Measurements from ENCODE around the gene MINDY1. TPM values are rescaled to one million over a fixed set of nuclear protein-coding genes. Genes with fewer than 3 reads are reported as not detected.

Gene MINDY1
- total and polyA plus RNA-seq, 7 experiments from 2014 or later: 12.8 to 53.4 (median 29.9) TPM

DNA sequence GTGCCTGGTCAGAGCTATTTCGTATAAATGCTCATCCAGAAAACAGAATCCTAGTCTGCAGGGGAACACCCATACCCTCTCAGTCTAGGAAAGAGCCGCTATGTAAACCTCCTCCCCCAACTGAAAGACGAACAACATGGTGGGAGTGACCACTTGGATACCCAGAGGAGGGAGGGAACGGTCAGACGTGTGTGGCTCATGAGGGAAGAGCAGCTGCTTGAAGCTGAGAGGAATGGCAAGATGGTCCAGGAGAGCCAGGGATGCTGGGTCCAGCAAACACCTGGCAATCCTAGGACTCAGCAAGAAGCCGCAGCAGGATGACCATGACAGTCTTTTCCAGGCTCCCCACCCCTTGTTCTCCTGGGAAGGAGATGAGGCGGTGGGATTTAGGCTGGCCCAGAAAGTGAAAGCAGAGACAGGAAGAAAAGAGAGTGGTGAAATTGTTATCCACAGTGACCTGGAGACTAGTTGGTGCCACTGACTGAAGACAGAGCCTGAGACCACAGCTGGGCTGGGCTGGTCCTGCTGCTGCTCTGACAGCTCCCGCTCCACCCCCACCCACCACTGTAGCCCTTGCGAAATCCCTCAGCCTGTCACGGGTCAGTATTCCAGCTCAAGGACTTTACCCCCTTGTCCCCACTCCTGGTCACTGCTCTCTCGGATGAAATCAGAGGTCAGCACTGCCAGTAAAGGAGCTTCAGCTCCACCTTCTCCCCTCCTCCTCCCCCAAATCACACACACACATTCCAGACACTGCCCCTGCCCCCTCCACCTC lies 35.7 kb downstream of the MINDY1 start:
- intact Hi-C loops (cut with micrococcal nuclease): loop anchor here (10.0 kb wide), 2 partner anchors 406 to 486 kb away; partner anchors contain the start of gene TARS2 (in 1 of the 2)
- CTCF ChIA-PET: interaction anchor here (0.7 to 1.1 kb wide), 3 partner anchors 13 to 104 kb away, joined by 3 read pairs; no protein-coding TSS in a partner anchor
- Mint-ChIP-seq H3K27me3 (no peaks in the 10 kb centered on the region), H3K9me3 (no peaks in the 10 kb centered on the region), H3K4me1 (peaks cover 22 to 52% (median 46%) of the 10 kb centered on the region in 7 donors), H3K27ac (peak overlapping the region; percentile 48 to 94 (median 89)), H3K36me3 (peaks cover 7 to 26% (median 18%) of the 10 kb centered on the region in 5 donors), H3K4me3 (peak overlapping the region in 9 of 10 donors; percentile 8 to 88 (median 44))
- POLR2A ChIA-PET: interaction anchor here (1.6 kb wide), 1 partner anchor 45 kb away, joined by 3 read pairs; the partner anchor contains the start of gene SETDB1
- H3K27me3 ChIP-seq (ENCODE audit: control insufficient read depth in 2 of 2, insufficient read depth in 2 of 2, low read length in 2 of 2): no peaks in the 10 kb centered on the region
- H3K9me3 ChIP-seq (ENCODE audit: control insufficient read depth in 2 of 3, low read length in 3 of 3): no peaks in the 10 kb centered on the region
- DNase-seq (no peak), ATAC-seq (no peak)
- peaks cover 26 to 29% of the 10 kb centered on the region in 2 donors for H3K4me1 ChIP-seq (ENCODE audit: control insufficient read depth in 2 of 2, insufficient read depth in 2 of 2, low read length in 2 of 2)
- no peak overlapping the region for H3K4me3 ChIP-seq (ENCODE audit: low read length)
- peaks cover 15 to 35% (median 18%) of the 10 kb centered on the region in 3 experiments for H3K36me3 ChIP-seq (ENCODE audit: control insufficient read depth in 2 of 3, insufficient read depth in 3 of 3, low read length in 3 of 3)
- peak overlapping the region; percentile 92 for H3K27ac ChIP-seq (ENCODE audit: low read depth, low read length)

DNA sequence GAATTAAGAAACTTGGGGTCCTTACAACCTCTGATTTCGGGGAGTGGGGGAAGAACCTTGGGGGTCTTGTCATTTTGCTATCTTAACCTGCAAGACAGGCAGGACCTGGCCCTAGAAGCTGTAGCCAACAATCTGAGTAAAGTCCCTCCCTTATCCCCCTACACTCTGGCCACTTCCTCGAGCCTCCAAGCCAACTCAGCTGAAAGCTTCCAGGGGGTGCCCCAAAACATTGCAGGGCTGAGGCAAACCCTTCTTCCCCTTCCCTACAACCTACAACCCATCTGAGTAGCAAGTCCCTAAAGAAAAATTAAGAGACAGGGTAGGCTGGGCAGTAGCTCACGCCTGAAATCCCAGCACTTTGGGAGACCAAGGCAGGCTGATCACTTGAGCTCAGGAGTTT lies 37.1 kb downstream of the MINDY1 start:
- no peak for DNase-seq
- ATAC-seq: no peak
- Mint-ChIP-seq H3K27ac (peak overlapping the region in 5 of 9 donors; percentile 60 to 94 (median 89)), H3K36me3 (peaks cover 7 to 35% (median 18%) of the 10 kb centered on the region in 5 donors), H3K9me3 (no peaks in the 10 kb centered on the region), H3K4me3 (no peak overlapping the region), H3K4me1 (peaks cover 22 to 44% (median 41%) of the 10 kb centered on the region in 7 donors), H3K27me3 (no peaks in the 10 kb centered on the region)
- Histone ChIP-seq H3K9me3 (ENCODE audit: control insufficient read depth in 2 of 3, low read length in 3 of 3) (no peaks in the 10 kb centered on the region), H3K27ac (ENCODE audit: low read depth, low read length) (no peak overlapping the region), H3K4me1 (ENCODE audit: control insufficient read depth in 2 of 2, insufficient read depth in 2 of 2, low read length in 2 of 2) (peaks cover 23 to 29% of the 10 kb centered on the region in 2 donors), H3K4me3 (ENCODE audit: low read length) (no peak overlapping the region), H3K27me3 (ENCODE audit: control insufficient read depth in 2 of 2, insufficient read depth in 2 of 2, low read length in 2 of 2) (no peaks in the 10 kb centered on the region), H3K36me3 (ENCODE audit: control insufficient read depth in 2 of 3, insufficient read depth in 3 of 3, low read length in 3 of 3) (peaks cover 20 to 46% (median 25%) of the 10 kb centered on the region in 3 experiments)
- POLR2A ChIA-PET: interaction anchor here (0.7 to 1.1 kb wide), 2 partner anchors 13 to 962 kb away, joined by 3 to 4 read pairs; partner anchors contain the start of gene ANXA9
- intact Hi-C loops (cut with micrococcal nuclease): loop anchor here (10.0 kb wide), 2 partner anchors 405 to 485 kb away; partner anchors contain the start of gene TARS2 (in 1 of the 2)
- CTCF ChIA-PET: interaction anchor here (1.1 kb wide), 1 partner anchor 73 kb away, joined by 3 read pairs; no protein-coding TSS in a partner anchor

DNA sequence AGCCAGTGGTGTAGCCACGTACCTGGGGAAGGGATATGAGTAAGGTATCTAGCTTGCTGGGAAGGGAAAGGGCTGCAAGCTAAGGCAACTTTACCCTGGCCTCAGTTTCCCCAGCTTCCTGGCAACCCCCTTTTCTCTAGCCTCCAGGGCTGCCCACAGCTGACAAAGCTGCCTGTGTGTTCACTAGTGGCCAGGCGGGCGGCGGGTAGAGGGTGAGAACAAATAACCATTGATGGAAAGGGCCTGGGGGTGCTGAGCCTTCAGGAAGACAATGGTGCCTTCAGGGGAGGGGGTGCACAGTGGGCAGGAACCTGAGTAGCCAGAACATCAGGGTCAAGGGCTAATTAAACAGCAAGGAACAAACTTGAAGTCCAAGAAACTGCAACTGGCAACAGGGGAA lies 38.2 kb downstream of the MINDY1 start:
- Histone ChIP-seq H3K4me1 (ENCODE audit: control insufficient read depth in 2 of 2, insufficient read depth in 2 of 2, low read length in 2 of 2) (peaks cover 21 to 27% of the 10 kb centered on the region in 2 donors), H3K27me3 (ENCODE audit: control insufficient read depth in 2 of 2, insufficient read depth in 2 of 2, low read length in 2 of 2) (no peaks in the 10 kb centered on the region), H3K27ac (ENCODE audit: low read depth, low read length) (no peak overlapping the region), H3K4me3 (ENCODE audit: low read length) (no peak overlapping the region), H3K9me3 (ENCODE audit: control insufficient read depth in 2 of 3, low read length in 3 of 3) (no peaks in the 10 kb centered on the region), H3K36me3 (ENCODE audit: control insufficient read depth in 2 of 3, insufficient read depth in 3 of 3, low read length in 3 of 3) (peaks cover 20 to 53% (median 25%) of the 10 kb centered on the region in 3 experiments)
- intact Hi-C loops (cut with micrococcal nuclease): no loop called here
- H3K4me3 Mint-ChIP-seq: peak overlapping the region in 1 of 10 donors; percentile 58
- ChIA-PET CTCF (interaction anchor here (0.5 to 1.3 kb wide), 3 partner anchors 12 to 611 kb away, joined by 3 to 5 read pairs (median 4); no protein-coding TSS in a partner anchor), POLR2A (no interaction called here)
- no peaks in the 10 kb centered on the region for H3K27me3 Mint-ChIP-seq
- peaks cover 22 to 41% (median 39%) of the 10 kb centered on the region in 7 donors for H3K4me1 Mint-ChIP-seq
- ATAC-seq: no peak
- peaks cover 7 to 46% (median 20%) of the 10 kb centered on the region in 5 donors for H3K36me3 Mint-ChIP-seq
- peak overlapping the region in 4 of 9 donors; percentile 22 to 74 (median 44) for H3K27ac Mint-ChIP-seq
- DNase-seq: no peak
- H3K9me3 Mint-ChIP-seq: no peaks in the 10 kb centered on the region

DNA sequence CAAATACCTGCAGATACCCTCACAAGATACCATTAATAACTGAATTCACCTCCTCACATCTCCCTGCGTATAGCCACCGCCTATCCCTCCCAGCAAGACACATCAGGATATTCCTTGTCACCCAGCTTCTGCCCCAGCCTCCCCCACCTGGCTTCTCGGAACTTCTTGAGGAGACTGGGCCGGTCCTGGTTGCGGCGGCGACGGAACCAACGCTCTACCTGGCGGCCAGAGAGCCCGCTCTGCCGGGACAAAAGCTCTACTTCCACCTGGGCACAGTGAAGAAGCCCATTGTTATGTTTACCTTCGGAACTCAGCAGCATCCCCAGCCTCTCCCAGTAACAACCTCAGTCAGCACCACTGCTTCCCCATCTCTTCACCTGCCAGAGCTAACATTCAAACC lies 38.8 kb downstream of the MINDY1 start:
- Mint-ChIP-seq H3K27ac (peak overlapping the region in 5 of 9 donors; percentile 19 to 57 (median 46)), H3K27me3 (no peaks in the 10 kb centered on the region), H3K4me3 (no peak overlapping the region), H3K36me3 (peaks cover 7 to 51% (median 22%) of the 10 kb centered on the region in 5 donors), H3K4me1 (peaks cover 18 to 37% (median 35%) of the 10 kb centered on the region in 7 donors), H3K9me3 (no peaks in the 10 kb centered on the region)
- Histone ChIP-seq H3K27me3 (ENCODE audit: control insufficient read depth in 2 of 2, insufficient read depth in 2 of 2, low read length in 2 of 2) (no peaks in the 10 kb centered on the region), H3K9me3 (ENCODE audit: control insufficient read depth in 2 of 3, low read length in 3 of 3) (no peaks in the 10 kb centered on the region), H3K27ac (ENCODE audit: low read depth, low read length) (no peak overlapping the region), H3K4me1 (ENCODE audit: control insufficient read depth in 2 of 2, insufficient read depth in 2 of 2, low read length in 2 of 2) (peaks cover 17 to 21% of the 10 kb centered on the region in 2 donors), H3K4me3 (ENCODE audit: low read length) (no peak overlapping the region), H3K36me3 (ENCODE audit: control insufficient read depth in 2 of 3, insufficient read depth in 3 of 3, low read length in 3 of 3) (peaks cover 20 to 59% (median 25%) of the 10 kb centered on the region in 3 experiments)
- CTCF ChIA-PET: interaction anchor here (1.1 to 1.3 kb wide), 2 partner anchors 12 kb away, joined by 4 to 5 read pairs; no protein-coding TSS in a partner anchor
- POLR2A ChIA-PET: no interaction called here
- DNase-seq: no peak
- intact Hi-C loops (cut with micrococcal nuclease): no loop called here
- ATAC-seq: no peak

DNA sequence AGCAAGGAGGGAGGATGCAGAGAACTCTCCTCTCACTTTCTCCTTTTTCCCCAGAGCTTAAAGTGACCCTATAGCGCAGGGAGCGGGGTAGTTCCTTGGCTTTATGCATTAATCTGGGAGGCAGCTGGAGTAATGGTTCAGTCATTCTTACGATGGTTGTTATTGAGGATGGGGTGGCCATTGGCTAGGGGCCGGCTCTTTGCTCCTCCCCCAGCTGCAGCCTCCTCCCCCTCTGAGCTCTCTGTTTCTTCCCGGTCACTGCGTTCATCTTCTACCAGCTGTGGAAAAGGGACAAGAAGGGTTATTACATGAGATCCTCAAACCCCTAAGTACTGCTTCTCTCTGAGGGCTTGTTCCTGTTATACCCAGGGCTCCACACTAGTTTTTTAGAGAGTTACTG lies 40.7 kb downstream of the MINDY1 start:
- Histone ChIP-seq H3K27ac (ENCODE audit: low read depth, low read length) (no peak overlapping the region), H3K4me3 (ENCODE audit: low read length) (no peak overlapping the region), H3K36me3 (ENCODE audit: control insufficient read depth in 2 of 3, insufficient read depth in 3 of 3, low read length in 3 of 3) (peaks cover 20 to 77% (median 31%) of the 10 kb centered on the region in 3 experiments), H3K4me1 (ENCODE audit: control insufficient read depth in 2 of 2, insufficient read depth in 2 of 2, low read length in 2 of 2) (peaks cover 0 to 4% of the 10 kb centered on the region in 2 donors), H3K9me3 (ENCODE audit: control insufficient read depth in 2 of 3, low read length in 3 of 3) (no peaks in the 10 kb centered on the region), H3K27me3 (ENCODE audit: control insufficient read depth in 2 of 2, insufficient read depth in 2 of 2, low read length in 2 of 2) (no peaks in the 10 kb centered on the region)
- ChIA-PET POLR2A (interaction anchor here (1.3 kb wide), 1 partner anchor 316 kb away, joined by 4 read pairs; the partner anchor contains the start of gene ZNF687), CTCF (interaction anchor here (1.5 kb wide), 1 partner anchor 12 kb away, joined by 4 read pairs; no protein-coding TSS in a partner anchor)
- Mint-ChIP-seq H3K27me3 (no peaks in the 10 kb centered on the region), H3K27ac (peak overlapping the region in 1 of 9 donors; percentile 20), H3K4me1 (peaks cover 9 to 23% (median 15%) of the 10 kb centered on the region in 7 donors), H3K4me3 (no peak overlapping the region), H3K9me3 (no peaks in the 10 kb centered on the region), H3K36me3 (peaks cover 7 to 61% (median 32%) of the 10 kb centered on the region in 5 donors)
- DNase-seq (no peak), ATAC-seq (no peak)
- intact Hi-C loops (cut with micrococcal nuclease): no loop called here

DNA sequence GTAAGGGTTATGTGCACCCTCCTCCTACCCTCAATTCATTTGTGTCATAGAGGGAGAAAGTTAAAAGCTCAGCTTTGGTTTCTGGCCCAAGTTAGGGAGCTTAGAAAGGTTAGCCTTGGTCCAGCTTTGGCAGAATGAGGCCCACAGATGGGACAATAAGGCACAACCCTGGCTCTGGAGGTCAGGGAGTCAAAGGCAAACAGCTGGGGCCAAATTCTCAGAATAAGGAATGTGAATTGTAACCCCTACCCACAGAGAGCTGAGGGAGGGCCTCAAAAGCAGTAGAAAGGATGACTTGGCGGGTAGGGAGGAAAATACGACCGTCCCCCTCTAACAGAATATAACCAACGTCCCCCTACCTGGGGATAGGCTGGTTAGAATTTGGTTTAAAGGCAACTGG lies 41.1 kb downstream of the MINDY1 start:
- intact Hi-C loops (cut with micrococcal nuclease): loop anchor here in 1 of 2 donors (1.0 kb wide), 1 partner anchor 14 kb away; no protein-coding TSS in a partner anchor
- ChIA-PET POLR2A (interaction anchor here (1.3 kb wide), 1 partner anchor 316 kb away, joined by 4 read pairs; the partner anchor contains the start of gene ZNF687), CTCF (interaction anchor here (0.7 to 1.5 kb wide), 2 partner anchors 12 to 166 kb away, joined by 4 to 5 read pairs; no protein-coding TSS in a partner anchor)
- ATAC-seq: no peak
- Histone ChIP-seq H3K27me3 (ENCODE audit: control insufficient read depth in 2 of 2, insufficient read depth in 2 of 2, low read length in 2 of 2) (no peaks in the 10 kb centered on the region), H3K4me1 (ENCODE audit: control insufficient read depth in 2 of 2, insufficient read depth in 2 of 2, low read length in 2 of 2) (peaks cover 0 to under 1% of the 10 kb centered on the region in 2 donors), H3K9me3 (ENCODE audit: control insufficient read depth in 2 of 3, low read length in 3 of 3) (no peaks in the 10 kb centered on the region), H3K36me3 (ENCODE audit: control insufficient read depth in 2 of 3, insufficient read depth in 3 of 3, low read length in 3 of 3) (peaks cover 20 to 81% (median 31%) of the 10 kb centered on the region in 3 experiments), H3K27ac (ENCODE audit: low read depth, low read length) (no peak overlapping the region), H3K4me3 (ENCODE audit: low read length) (no peak overlapping the region)
- H3K4me3 Mint-ChIP-seq: no peak overlapping the region
- no peak overlapping the region for H3K27ac Mint-ChIP-seq
- H3K27me3 Mint-ChIP-seq: no peaks in the 10 kb centered on the region
- no peak for DNase-seq
- peaks cover 5 to 19% (median 11%) of the 10 kb centered on the region in 7 donors for H3K4me1 Mint-ChIP-seq
- H3K36me3 Mint-ChIP-seq: peaks cover 7 to 63% (median 33%) of the 10 kb centered on the region in 5 donors
- no peaks in the 10 kb centered on the region for H3K9me3 Mint-ChIP-seq

Data from naive thymus-derived CD4-positive, alpha-beta T cell (primary cell).